ENCODE results near the gene SLC22A4.

DNA sequence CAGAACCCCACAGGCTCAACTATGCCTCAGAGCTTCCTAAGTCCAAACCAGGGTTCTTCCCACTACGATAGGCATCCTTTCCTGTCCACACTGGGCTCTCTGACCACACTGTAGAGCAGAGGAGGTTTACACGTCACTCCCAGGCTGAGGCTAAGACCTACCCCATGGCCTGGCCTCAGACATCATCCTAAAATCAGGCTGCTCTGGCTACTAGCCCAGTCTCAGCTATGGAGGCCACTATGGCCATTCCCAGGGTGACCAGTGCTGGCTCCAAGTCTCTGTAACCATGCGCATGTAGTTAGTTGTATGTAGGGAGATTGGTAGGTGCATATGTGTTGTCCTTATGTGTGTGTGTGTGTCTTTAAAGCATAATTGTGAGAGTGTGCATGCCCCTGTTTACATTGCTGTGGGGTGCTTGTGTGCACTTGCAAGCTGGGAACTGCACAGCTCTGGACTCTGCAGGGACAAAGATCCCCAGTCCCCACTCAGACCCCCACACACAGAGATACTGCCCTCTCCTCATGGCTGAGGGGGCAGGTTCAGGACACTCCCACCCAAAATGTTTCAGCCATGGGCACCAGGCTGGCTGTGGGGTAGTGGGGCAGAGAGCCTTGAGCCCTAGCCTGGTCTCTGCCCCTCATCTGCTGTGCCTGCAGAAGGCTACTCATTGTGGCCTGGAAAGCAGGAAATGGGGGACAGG lies 24.4 kb upstream of the SLC22A4 start:
- TF ChIP-seq EZH2phosphoT487 (IDR thresholded peaks at IDR 0.05) = no peak
- TF ChIP-seq, protein P1, sequence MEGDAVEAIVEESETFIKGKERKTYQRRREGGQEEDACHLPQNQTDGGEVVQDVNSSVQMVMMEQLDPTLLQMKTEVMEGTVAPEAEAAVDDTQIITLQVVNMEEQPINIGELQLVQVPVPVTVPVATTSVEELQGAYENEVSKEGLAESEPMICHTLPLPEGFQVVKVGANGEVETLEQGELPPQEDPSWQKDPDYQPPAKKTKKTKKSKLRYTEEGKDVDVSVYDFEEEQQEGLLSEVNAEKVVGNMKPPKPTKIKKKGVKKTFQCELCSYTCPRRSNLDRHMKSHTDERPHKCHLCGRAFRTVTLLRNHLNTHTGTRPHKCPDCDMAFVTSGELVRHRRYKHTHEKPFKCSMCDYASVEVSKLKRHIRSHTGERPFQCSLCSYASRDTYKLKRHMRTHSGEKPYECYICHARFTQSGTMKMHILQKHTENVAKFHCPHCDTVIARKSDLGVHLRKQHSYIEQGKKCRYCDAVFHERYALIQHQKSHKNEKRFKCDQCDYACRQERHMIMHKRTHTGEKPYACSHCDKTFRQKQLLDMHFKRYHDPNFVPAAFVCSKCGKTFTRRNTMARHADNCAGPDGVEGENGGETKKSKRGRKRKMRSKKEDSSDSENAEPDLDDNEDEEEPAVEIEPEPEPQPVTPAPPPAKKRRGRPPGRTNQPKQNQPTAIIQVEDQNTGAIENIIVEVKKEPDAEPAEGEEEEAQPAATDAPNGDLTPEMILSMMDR (IDR thresholded peaks at IDR 0.05) = no peak
